T-helper 17 cell (primary cell): ENCODE results near the gene SIMC1. TPM values are rescaled to one million over a fixed set of nuclear protein-coding genes. Genes with fewer than 3 reads are reported as not detected.
A peak's percentile ranks its signal among the peaks of the same experiment; 100 is the strongest.
"Not testable (repeated sequence)": the region's sequence is repeated elsewhere in the genome, so short reads cannot be mapped to it uniquely, and the experiment has no call there.

Source experiments
- ATAC-seq: fragments of 150-1000 bp; cut with Tn5 transposase; 2 replicates; pipeline ENCODE4 v1.10.0; 2021; ENCODE audit warnings: mild to moderate bottlenecking, moderate library complexity
- DNase-seq, 3 donors: peaks; one replicate each; pipeline versions ENCODE4 v3.0.0 to v3.0.0-alpha.2; 2020 to 2021
- H3K9me3 ChIP-seq: one replicate; pipeline ENCODE4 v1.7.0; 2013; ENCODE audit warnings: low read length, mild to moderate bottlenecking; ENCODE audit not compliant: control insufficient read depth, poor library complexity, severe bottlenecking
- H3K27ac Mint-ChIP-seq: one replicate; pipeline ENCODE4 v1.8.0; 2022; ENCODE audit warnings: mild to moderate bottlenecking, moderate library complexity, mixed read lengths
- H3K27me3 Mint-ChIP-seq: one replicate; pipeline ENCODE4 v1.8.0; 2022; ENCODE audit warnings: mixed read lengths
- H3K36me3 Mint-ChIP-seq: one replicate; pipeline ENCODE4 v1.8.0; 2022; ENCODE audit warnings: low read depth, mixed read lengths
- H3K4me1 Mint-ChIP-seq: one replicate; pipeline ENCODE4 v1.8.0; 2022; ENCODE audit warnings: mild to moderate bottlenecking, mixed read lengths
- H3K4me3 Mint-ChIP-seq: one replicate; pipeline ENCODE4 v1.8.0; 2022; ENCODE audit warnings: mild to moderate bottlenecking, moderate library complexity, mixed read lengths
- total RNA-seq, 4 donors: library from RNA in 2 of 4; stranded (reverse) in 2 of 4; gene quantifications; one replicate each; pipeline ENCODE4 v1.2.3 and lab custom pipeline; 2022 to 2026

Gene SIMC1
- total RNA-seq, 2 donors from 2014 or later, result 21.9 to 22.6 TPM

- H3K4me3 Mint-ChIP-seq, result peak overlapping the region; percentile 39
These were observed 40.9 kb upstream of the SIMC1 start for GRCh38 chr5:176197234-176197858.

GRCh38 chr5:176198299-176198698 lies 39.9 kb upstream of the SIMC1 start:
- ATAC-seq, H3K27ac Mint-ChIP-seq, H3K9me3 ChIP-seq, H3K36me3 Mint-ChIP-seq, DNase-seq: not testable (repeated sequence)
- H3K27me3 Mint-ChIP-seq, result peaks cover 25% of the 10 kb centered on the region
- peaks cover 19% of the 10 kb centered on the region for H3K4me1 Mint-ChIP-seq
- peak overlapping the region; percentile 41 for H3K4me3 Mint-ChIP-seq

More at GRCh38 chr5:176197234-176197858, 40.9 kb upstream of the SIMC1 start:
- DNase-seq, H3K27ac Mint-ChIP-seq, H3K36me3 Mint-ChIP-seq, ATAC-seq, H3K9me3 ChIP-seq: not testable (repeated sequence)
- H3K4me1 Mint-ChIP-seq, result peaks cover 19% of the 10 kb centered on the region
- peaks cover 20% of the 10 kb centered on the region for H3K27me3 Mint-ChIP-seq

- not testable (repeated sequence) for H3K36me3 Mint-ChIP-seq, H3K9me3 ChIP-seq, DNase-seq, H3K27ac Mint-ChIP-seq
- peak; percentile 32 for ATAC-seq
- peaks cover 31% of the 10 kb centered on the region for H3K27me3 Mint-ChIP-seq
- H3K4me3 Mint-ChIP-seq, result peak overlapping the region; percentile 83
- peaks cover 16% of the 10 kb centered on the region for H3K4me1 Mint-ChIP-seq
These were observed 39.1 kb upstream of the SIMC1 start for GRCh38 chr5:176198991-176199733.

DNA sequence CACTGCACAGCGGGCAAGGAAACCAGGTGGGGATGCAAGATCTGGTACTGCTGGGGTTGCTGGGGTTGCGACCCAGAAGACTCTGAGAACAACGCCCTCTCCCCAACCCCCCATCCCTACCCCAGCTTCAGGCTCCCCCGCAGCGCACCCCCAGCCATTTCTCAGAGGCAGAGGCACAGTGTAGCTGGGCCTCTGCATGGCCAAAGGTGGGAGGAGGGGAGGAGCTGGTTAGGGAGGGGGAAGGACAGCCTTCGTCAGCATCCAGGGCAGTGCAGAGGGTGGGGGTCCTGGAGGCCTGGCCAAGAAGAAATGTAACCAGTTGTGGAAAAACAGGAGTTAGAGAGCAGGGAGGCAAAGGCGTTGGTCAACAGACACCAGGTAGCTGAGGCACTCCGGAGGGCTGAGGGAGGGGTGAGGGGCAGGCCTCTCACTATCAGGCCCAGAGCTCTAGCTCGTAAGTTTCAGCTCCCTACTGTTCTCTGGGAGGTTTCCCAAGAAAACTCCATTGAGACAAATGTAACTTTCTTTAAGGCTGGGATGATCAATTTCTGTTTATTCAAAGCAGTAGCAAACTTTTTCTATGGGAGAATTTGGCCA lies 38.3 kb upstream of the SIMC1 start:
- Mint-ChIP-seq H3K27me3 (peaks cover 38% of the 10 kb centered on the region), H3K4me3 (peak overlapping the region; percentile 83), H3K4me1 (peaks cover 18% of the 10 kb centered on the region)
- H3K9me3 ChIP-seq, DNase-seq, H3K36me3 Mint-ChIP-seq, H3K27ac Mint-ChIP-seq, ATAC-seq: not testable (repeated sequence)

DNA sequence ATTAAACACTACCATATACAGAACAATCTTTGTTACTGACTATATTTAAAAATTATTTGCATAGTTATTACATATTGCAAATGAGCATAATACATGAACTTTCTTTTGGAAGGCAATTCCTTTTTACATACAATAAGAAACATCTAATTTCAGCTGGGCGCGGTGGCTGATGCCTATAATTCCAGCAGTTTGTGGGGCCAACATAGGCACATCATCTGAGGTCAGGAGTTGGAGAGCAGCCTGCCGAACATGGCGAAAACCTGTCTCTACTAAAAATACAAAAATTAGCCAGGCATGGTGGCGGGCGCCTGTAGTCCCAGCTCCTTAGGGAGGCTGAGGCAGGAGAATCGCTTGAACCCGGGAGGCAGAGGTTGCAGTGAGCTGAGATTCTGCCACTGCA lies 36.4 kb upstream of the SIMC1 start:
- Mint-ChIP-seq H3K4me3 (no peak overlapping the region), H3K27ac (no peak overlapping the region), H3K27me3 (peaks cover 34% of the 10 kb centered on the region), H3K4me1 (peaks cover 13% of the 10 kb centered on the region), H3K36me3 (no peaks in the 10 kb centered on the region)
- no peak for ATAC-seq
- DNase-seq, result no peak
- H3K9me3 ChIP-seq, result no peaks in the 10 kb centered on the region

DNA sequence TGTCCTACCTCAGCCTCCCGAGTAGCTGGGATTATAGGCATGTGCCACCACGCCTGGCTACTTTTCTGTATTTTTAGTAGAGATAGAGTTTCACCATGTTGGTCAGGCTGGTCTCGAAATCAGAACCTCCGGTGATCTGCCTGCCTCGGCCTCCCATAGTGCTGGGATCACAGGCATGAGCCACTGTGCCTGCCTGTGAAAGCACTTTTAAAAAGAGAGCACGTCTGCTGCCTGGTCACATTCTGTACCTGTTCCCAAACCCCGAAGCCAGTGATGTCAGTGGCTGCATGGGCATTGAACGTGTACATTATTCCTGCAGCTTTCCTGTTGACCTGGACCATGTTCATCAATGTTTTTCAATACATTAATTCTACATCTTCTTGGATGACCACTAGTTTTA lies 35.1 kb upstream of the SIMC1 start:
- H3K9me3 ChIP-seq, result no peaks in the 10 kb centered on the region
- ATAC-seq (no peak), DNase-seq (no peak)
- Mint-ChIP-seq H3K27me3 (peaks cover 28% of the 10 kb centered on the region), H3K27ac (no peak overlapping the region), H3K36me3 (no peaks in the 10 kb centered on the region), H3K4me1 (peaks cover 6% of the 10 kb centered on the region), H3K4me3 (no peak overlapping the region)

- not testable (repeated sequence) for ATAC-seq, H3K36me3 Mint-ChIP-seq, H3K4me1 Mint-ChIP-seq, DNase-seq, H3K9me3 ChIP-seq, H3K27ac Mint-ChIP-seq, H3K4me3 Mint-ChIP-seq
- peaks cover 28% of the 10 kb centered on the region for H3K27me3 Mint-ChIP-seq
These were observed 34.7 kb upstream of the SIMC1 start for GRCh38 chr5:176203535-176203934.

- H3K4me1 Mint-ChIP-seq, ATAC-seq, DNase-seq, H3K36me3 Mint-ChIP-seq, H3K27ac Mint-ChIP-seq, H3K4me3 Mint-ChIP-seq, H3K9me3 ChIP-seq: not testable (repeated sequence)
- H3K27me3 Mint-ChIP-seq, result peaks cover 36% of the 10 kb centered on the region
These were observed 23.7 kb upstream of the SIMC1 start for GRCh38 chr5:176214466-176215021.

DNA sequence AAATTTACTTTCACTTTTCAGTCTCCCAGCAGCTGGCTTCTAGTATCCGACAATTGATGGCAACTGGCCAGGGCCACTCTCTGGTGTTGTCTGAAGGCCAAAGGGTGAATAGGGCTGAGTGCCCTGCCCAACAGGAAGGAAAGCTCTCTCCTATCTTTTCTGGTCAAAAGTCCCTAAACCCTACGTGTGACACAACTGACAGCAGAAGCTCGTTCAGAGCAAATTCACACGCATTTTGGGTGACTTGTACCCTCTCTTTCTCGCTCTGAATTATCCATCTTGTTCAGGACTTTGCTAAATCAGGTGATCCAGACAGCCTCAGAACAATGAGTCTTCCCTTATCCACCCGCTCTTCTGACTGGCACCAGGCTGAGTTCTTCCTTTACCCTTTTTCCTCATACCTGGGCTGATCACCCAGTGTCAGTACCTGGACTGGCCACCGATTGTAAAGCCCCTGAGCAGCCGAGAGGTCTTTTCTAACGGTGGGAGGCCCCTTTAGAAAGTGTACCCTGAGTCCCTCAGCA lies 21.8 kb upstream of the SIMC1 start:
- ATAC-seq, DNase-seq, H3K36me3 Mint-ChIP-seq, H3K27ac Mint-ChIP-seq, H3K4me1 Mint-ChIP-seq, H3K9me3 ChIP-seq: not testable (repeated sequence)
- H3K27me3 Mint-ChIP-seq, result peaks cover 52% of the 10 kb centered on the region
- peak overlapping the region; percentile 63 for H3K4me3 Mint-ChIP-seq

DNA sequence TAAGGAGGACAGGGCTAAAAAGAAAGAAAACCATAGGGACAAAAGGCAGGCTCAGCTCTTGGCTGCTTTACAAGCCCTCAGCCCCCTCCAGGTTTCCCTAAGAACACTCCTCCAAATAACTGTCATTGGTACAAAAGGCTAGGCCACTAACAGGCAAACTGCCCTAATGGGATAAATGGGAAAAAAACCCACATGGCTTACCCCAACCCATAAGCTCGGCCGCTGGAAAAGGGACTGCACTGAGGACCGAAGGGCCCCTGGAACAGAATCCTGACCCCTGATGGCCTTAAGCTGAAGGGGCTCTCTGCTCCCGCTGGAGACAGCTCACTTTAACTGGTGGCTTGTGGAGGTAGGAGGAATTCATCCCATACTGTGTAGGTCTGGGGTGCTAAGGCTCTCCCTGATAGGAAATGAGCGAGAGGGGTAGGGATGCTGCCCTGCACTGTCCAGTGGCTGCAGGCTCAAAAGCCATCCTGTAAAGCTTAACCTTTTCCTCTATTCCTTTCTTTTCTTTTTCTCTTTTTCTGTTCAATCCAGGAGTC lies 21.0 kb upstream of the SIMC1 start:
- ATAC-seq, H3K36me3 Mint-ChIP-seq, DNase-seq, H3K4me3 Mint-ChIP-seq, H3K27ac Mint-ChIP-seq, H3K9me3 ChIP-seq, H3K4me1 Mint-ChIP-seq: not testable (repeated sequence)
- peaks cover 49% of the 10 kb centered on the region for H3K27me3 Mint-ChIP-seq

GRCh38 chr5:176217764-176218163 lies 20.5 kb upstream of the SIMC1 start:
- H3K4me3 Mint-ChIP-seq, H3K36me3 Mint-ChIP-seq, H3K4me1 Mint-ChIP-seq, H3K9me3 ChIP-seq, ATAC-seq, DNase-seq, H3K27ac Mint-ChIP-seq: not testable (repeated sequence)
- H3K27me3 Mint-ChIP-seq, result peaks cover 46% of the 10 kb centered on the region

GRCh38 chr5:176222006-176222405 lies 16.2 kb upstream of the SIMC1 start:
- not testable (repeated sequence) for DNase-seq, H3K27ac Mint-ChIP-seq

GRCh38 chr5:176228358-176228757 lies 9.9 kb upstream of the SIMC1 start:
- H3K4me1 Mint-ChIP-seq, H3K36me3 Mint-ChIP-seq, H3K27me3 Mint-ChIP-seq, ATAC-seq, DNase-seq, H3K27ac Mint-ChIP-seq, H3K9me3 ChIP-seq, H3K4me3 Mint-ChIP-seq: not testable (repeated sequence)

More at GRCh38 chr5:176222006-176222405, 16.2 kb upstream of the SIMC1 start:
- H3K4me1 Mint-ChIP-seq, ATAC-seq, H3K4me3 Mint-ChIP-seq, H3K36me3 Mint-ChIP-seq, H3K9me3 ChIP-seq: not testable (repeated sequence)
- H3K27me3 Mint-ChIP-seq, result peaks cover 31% of the 10 kb centered on the region
